GM19025 (cell line): ENCODE data around the gene KCTD7.
"Not testable (repeated sequence)": the region's sequence is repeated elsewhere in the genome, so short reads cannot be mapped to it uniquely, and the experiment has no call there.

Source experiments
- ATAC-seq: cut with Tn5 transposase; IDR thresholded peaks from one replicate; pipeline ENCODE4 v1.9.1; 2021; ENCODE audit warnings: mild to moderate bottlenecking, low read depth, moderate library complexity; ENCODE audit not compliant: unreplicated experiment

Gene KCTD7

DNA sequence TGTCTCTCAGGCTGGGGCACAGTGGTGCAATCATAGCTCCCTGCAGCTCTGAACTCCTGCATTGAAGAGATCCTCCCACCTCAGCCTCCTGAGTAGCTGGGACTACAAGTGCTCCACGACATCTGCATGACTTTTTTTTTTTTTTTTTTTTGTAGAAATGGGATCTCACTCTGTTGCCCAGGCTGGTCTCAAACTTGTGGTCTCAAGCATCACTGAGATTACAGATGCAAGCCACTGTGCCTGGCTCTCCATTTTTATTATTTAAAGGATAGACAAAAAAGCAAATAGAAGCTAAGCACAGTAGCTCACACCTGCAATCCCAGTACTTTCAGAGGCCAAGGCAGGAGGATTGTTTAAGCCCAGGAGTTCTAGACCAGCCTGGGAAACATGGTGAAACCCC, 13.0 kb upstream of the KCTD7 start:
- no peak for ATAC-seq

GRCh38 chr7:66617295-66617694, 11.4 kb upstream of the KCTD7 start:
- no peak for ATAC-seq

- ATAC-seq: not testable (repeated sequence)
Observed at GRCh38 chr7:66619341-66619948, 9.2 kb upstream of the KCTD7 start.

DNA sequence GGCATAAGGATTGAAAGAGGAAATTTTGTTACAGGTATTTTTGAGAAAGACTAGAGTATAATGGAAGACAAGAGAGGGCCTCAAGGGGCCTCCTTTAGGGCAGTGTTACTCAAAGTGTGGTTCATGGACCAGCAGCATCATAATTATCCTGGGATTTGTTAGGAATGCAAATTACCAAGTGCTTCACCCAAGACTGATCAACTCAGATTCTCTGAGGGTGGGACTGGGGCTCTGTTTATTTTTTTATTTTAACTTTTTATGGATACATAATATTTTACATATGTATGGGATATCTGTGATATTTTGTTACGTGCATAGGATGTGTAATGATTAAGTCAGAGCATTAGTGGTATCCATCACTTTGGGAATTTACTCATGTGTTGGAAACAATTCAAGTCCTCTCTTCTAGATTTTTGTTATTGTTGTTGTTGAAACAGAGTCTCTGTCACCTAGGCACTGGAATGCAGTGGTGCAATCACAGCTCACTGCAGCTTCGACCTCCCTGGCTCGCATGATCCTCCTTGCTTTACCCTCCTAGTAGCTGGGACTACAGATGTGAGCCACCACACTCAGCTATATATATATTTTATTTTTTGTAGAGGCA, 2.2 kb upstream of the KCTD7 start:
- no peak for ATAC-seq

- ATAC-seq: no peak
Observed at GRCh38 chr7:66627151-66627681, 1.5 kb upstream of the KCTD7 start.

DNA sequence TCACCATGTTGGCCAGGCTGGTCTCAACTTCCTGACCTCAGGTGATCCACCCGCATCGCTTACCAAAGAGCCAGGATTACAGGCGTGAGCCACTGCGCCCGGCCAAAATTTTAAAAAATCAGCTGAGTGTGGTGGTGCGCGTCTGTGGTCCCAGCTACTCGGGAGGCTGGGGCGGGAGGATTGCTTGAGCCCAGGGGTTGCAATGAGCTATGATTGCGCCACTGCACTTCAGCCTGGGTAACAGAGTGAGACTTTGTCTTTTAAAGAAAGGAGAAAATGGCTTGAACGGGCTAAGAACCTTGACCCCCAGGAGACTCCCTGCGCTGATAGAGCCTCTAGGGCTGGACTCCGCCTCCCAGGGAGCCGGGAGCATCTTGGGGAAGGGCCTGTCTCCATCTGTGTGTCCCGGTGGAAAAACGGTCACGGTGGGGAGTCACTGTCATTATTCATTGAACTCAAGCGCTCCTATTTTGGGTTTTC, 760 bp upstream of the KCTD7 start:
- peak; percentile 0 for ATAC-seq

DNA sequence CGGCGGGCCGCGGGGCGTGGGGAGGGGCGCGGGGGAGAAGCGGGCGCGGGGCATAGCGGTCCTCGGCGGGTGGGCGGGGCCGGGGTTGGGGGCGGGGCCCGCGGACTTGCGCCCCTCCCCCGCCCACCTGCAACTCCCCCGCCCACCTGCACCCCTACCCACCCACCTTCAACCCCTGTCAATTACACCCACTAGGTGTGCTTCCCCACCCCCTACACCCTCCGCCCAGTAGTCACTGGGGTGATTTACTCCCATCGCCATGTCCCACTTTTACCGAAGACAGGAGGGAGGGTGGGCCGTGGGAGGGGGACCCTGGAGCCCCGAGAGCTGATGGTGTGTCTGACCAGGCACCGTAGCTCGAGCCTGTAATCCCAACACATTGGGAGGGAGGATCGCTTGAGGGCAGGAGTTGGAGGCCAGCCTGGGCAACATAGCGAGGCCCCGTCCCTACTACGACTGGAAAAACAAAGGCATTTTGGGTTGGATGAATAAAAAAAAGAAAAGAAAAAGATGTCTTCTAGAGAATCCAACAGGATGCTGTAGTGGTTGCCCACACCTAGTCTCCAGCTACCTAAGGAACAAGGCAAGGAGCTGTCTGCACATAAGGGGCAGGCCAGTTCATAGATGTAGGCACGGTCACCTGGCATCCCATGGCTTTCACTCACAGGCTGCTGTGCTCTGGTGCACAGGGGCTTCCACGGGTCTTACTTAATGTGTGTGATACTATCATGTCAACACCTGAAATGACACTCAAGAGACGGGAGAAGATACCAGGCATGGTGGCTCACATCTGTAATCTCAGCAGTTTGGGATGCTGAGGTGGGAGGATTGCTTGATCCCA, 761 bp downstream of the KCTD7 start:
- peak; percentile 8 for ATAC-seq

GRCh38 chr7:66630531-66630930, 1.9 kb downstream of the KCTD7 start:
- no peak for ATAC-seq

DNA sequence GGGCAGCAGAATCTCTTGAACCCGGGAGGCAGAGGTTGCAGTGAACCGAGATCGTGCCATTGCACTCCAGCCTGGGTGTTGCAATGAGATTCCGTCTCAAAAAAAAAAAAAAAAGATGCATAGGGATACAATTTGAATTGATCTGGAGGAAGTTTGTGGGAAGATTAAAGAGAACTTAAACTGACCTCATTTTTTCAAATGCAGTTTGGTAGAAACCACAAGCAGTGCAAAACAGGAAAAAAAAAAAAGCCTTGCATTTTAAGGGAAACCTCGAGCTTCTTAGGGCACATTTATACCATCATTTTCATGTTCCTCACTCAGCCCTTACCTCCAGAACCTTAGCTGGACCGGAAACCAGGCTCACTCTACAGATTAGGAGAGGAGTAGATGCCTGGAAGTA, 2.8 kb downstream of the KCTD7 start:
- ATAC-seq: no peak

GRCh38 chr7:66634816-66635215, 6.1 kb downstream of the KCTD7 start:
- no peak for ATAC-seq

DNA sequence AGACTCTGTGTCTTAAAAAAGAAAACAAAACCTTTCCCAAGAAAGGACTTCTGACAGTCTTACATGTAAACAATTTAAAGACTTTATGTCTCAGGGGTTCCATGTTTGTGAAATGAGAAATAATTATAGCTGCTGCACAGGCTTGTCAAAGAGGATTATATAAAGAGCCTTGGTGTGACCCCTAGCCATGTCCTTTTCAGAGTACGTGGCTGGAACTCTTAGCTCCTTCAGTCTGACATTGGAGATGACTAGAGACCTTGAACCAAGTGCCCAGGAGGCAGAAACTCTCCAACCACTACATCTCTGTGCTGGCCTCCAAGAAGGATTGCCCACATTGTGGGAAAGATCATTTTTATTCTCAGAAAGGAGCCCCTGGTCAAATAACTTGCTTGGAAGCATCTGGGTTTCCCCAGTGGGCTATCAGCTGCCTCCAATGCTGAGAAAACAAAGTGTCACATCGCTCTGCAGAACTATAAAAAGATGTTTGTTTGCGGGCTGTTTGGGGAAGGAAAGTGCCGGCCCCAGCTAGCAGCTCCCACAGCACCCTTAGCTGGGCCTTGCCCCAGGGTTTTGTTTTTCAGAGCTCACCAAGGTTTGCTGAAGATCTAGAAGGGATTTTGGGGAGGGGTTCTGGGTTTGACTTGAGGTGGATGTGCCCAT, 6.8 kb downstream of the KCTD7 start:
- peak; percentile 28 for ATAC-seq

DNA sequence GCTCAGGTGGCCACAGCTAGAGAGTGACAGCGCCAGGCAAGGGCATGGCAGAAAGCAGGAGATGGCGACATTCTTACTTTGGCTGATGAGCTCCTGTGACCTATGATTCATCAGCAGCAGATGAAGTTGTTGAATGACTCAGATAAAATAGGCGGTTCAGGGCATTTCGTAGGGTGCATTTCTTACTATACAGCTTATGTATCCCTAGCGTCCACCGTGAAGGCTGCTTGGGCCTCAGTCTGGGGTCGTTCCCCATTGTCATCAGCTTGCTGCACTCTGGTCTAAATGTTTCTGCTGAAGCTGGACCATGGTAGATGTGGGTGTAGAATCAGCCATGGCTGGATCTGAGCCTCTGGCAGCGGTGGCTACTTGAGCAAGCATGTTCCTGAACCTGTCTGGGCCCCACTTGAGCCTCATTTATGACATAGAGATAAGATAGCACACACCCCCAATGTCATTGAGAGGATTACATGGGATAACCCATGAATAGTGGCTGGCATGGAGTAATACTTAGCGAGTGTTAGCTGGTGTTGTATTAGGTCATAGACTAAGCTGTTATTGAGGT, 7.4 kb downstream of the KCTD7 start:
- peak; percentile 49 for ATAC-seq

GRCh38 chr7:66638309-66639099, 9.8 kb downstream of the KCTD7 start:
- ATAC-seq: no peak

DNA sequence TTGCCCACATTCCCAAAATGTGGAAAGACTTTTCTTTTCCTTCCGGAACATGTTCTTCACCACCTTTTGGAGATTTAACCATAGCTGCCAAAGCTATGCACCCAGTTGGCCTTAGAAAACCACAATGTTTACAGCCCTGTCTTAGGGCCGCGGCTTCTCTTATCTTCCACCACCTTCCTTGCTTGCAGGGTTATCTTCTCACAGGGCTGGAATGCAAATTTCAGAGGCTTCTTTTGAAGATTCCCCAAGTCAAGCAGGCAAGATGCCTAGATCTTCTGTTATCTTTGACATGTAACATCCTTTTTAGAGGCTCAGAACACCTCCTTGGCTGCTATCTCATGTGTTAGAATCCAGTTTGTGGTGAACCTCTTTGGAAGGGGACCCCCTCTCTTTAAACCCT, 11.1 kb downstream of the KCTD7 start:
- ATAC-seq: no peak

GRCh38 chr7:66640802-66641525, 12.3 kb downstream of the KCTD7 start:
- no peak for ATAC-seq

- no peak for ATAC-seq
Observed at GRCh38 chr7:66641526-66641871, 12.8 kb downstream of the KCTD7 start.

GRCh38 chr7:66642186-66642585, 13.5 kb downstream of the KCTD7 start:
- ATAC-seq: no peak

GRCh38 chr7:66642932-66643331, 14.3 kb downstream of the KCTD7 start:
- ATAC-seq: no peak

GRCh38 chr7:66643395-66643794, 14.7 kb downstream of the KCTD7 start:
- no peak for ATAC-seq
